Sigmoid colon (tissue), 7 donors: ENCODE measurements around the gene METTL22. TPM values are rescaled to one million over a fixed set of nuclear protein-coding genes. Genes with fewer than 3 reads are reported as not detected.

Source experiments
- DNase-seq: peaks from one replicate; pipeline ENCODE4 v3.0.0-alpha.2; 2019
- H3K27ac ChIP-seq, 4 donors: fragments of 200-600 bp; sonication (generic); one replicate each; pipeline ENCODE4 v1.5.1; 2016 to 2019; ENCODE audit warnings: mild to moderate bottlenecking in 1 of 4
- H3K27me3 ChIP-seq, 3 donors: fragments of 200-600 bp; sonication (generic); one replicate each; pipeline ENCODE4 v1.5.1; 2019; ENCODE audit warnings: mild to moderate bottlenecking in 1 of 3
- H3K36me3 ChIP-seq, 4 donors: fragments of 200-600 bp; sonication (generic); one replicate each; pipeline ENCODE4 v1.5.1; 2016 to 2019
- H3K4me1 ChIP-seq, 4 donors: fragments of 200-600 bp; sonication (generic); one replicate each; pipeline ENCODE4 v1.5.1; 2017 to 2019
- H3K4me3 ChIP-seq, 4 donors: fragments of 200-600 bp; sonication (generic); one replicate each; pipeline ENCODE4 v1.5.1; 2017 to 2019; ENCODE audit warnings: mild to moderate bottlenecking in 2 of 4, moderate library complexity in 1 of 4
- H3K9me3 ChIP-seq, 4 donors: fragments of 200-600 bp in 3 of 4; sonication (generic) in 3 of 4; one replicate each; pipeline versions ENCODE4 v1.5.1 to v1.6.1; 2013 to 2019
- EP300 ChIP-seq, 4 donors: sonication (generic); formaldehyde crosslinking; IDR thresholded peaks; one replicate each; pipeline ENCODE4 v1.6.1; 2017; ENCODE audit warnings: antibody characterized with exemption in 4 of 4
- POLR2A ChIP-seq, 2 donors: fragments of 450-650 bp; IDR thresholded peaks; one replicate each; pipeline ENCODE4 v1.6.1; 2016; ENCODE audit warnings: antibody characterized with exemption in 2 of 2, mild to moderate bottlenecking in 2 of 2, moderate library complexity in 2 of 2
- POLR2AphosphoS5 ChIP-seq, 4 donors: sonication (generic); formaldehyde crosslinking; IDR thresholded peaks; one replicate each; pipeline ENCODE4 v1.6.1; 2017; ENCODE audit warnings: antibody characterized with exemption in 4 of 4
- WGBS, 2 donors: extraction: QIAGEN DNeasy Blood & Tissue Kit; methylation state at CpG; one replicate each; pipeline ENCODE4 v1.1.7; 2013; 5-methylcytosine and 5-hydroxymethylcytosine counted together
- intact Hi-C: fragments of 100-400 bp; cut with DNase I; formaldehyde crosslinking; loops from one replicate; pipeline ENCODE4 v1.15.1; 2023
- polyA plus RNA-seq, 3 donors: library from polyadenylated mRNA; stranded (reverse); fragments of 200-250 nt; gene quantifications; one replicate each; pipeline ENCODE4 v1.2.3, GENCODE V29; 2013
- total RNA-seq, 4 donors: library from RNA; depleted of rRNA; stranded (reverse); fragments of >200 nt; gene quantifications; one replicate each; pipeline ENCODE4 v1.1.0, GENCODE V29; 2016
- TF ChIP-seq, protein P1 (sequence below), 4 experiments: fragments of 450-650 bp in 3 of 4; fragments of 200-600 bp in 1 of 4; IDR thresholded peaks; one replicate each; pipeline ENCODE4 v1.5.1; 2016 to 2019; ENCODE audit warnings: antibody characterized with exemption in 4 of 4, mild to moderate bottlenecking in 3 of 4, moderate library complexity in 2 of 4
- donor health status: healthy with polysubstance abuse.
- donor health status: Bipolar disorder and iron deficiency.
- donor health status: healthy.

Gene METTL22
- total and polyA plus RNA-seq, 7 donors, result 8.6 to 55.1 (median 25.3) TPM

DNA sequence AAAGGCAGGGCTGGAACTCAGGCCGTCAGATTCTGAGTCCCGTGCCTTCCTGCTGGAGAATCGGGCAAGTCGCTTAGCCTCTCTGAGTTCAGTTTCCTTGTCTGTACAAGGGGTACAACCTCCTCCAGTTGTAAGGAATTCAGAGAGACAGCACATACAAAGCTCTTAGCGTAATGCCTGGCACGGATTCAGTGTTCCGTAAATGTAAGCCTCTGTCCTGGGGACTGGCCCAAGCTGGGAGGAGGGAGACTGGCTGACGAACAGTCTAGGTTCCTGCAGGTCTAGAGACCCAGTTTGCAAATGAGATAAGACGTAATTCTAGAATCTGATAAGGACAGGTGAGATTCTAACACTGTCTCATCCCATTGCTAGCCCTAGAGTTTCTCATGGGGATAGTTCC lies 9.9 kb downstream of the METTL22 start:
- Histone ChIP-seq H3K36me3 (peaks cover 31 to 98% (median 61%) of the 10 kb centered on the region in 4 donors), H3K27ac (no peak overlapping the region)
- TF ChIP-seq, protein P1, sequence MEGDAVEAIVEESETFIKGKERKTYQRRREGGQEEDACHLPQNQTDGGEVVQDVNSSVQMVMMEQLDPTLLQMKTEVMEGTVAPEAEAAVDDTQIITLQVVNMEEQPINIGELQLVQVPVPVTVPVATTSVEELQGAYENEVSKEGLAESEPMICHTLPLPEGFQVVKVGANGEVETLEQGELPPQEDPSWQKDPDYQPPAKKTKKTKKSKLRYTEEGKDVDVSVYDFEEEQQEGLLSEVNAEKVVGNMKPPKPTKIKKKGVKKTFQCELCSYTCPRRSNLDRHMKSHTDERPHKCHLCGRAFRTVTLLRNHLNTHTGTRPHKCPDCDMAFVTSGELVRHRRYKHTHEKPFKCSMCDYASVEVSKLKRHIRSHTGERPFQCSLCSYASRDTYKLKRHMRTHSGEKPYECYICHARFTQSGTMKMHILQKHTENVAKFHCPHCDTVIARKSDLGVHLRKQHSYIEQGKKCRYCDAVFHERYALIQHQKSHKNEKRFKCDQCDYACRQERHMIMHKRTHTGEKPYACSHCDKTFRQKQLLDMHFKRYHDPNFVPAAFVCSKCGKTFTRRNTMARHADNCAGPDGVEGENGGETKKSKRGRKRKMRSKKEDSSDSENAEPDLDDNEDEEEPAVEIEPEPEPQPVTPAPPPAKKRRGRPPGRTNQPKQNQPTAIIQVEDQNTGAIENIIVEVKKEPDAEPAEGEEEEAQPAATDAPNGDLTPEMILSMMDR (IDR thresholded peaks at IDR 0.05), result no peak
- TF ChIP-seq POLR2AphosphoS5 (IDR thresholded peaks at IDR 0.05), result no peak
- TF ChIP-seq EP300 (IDR thresholded peaks at IDR 0.05), result no peak
- TF ChIP-seq POLR2A (IDR thresholded peaks at IDR 0.05), result no peak

DNA sequence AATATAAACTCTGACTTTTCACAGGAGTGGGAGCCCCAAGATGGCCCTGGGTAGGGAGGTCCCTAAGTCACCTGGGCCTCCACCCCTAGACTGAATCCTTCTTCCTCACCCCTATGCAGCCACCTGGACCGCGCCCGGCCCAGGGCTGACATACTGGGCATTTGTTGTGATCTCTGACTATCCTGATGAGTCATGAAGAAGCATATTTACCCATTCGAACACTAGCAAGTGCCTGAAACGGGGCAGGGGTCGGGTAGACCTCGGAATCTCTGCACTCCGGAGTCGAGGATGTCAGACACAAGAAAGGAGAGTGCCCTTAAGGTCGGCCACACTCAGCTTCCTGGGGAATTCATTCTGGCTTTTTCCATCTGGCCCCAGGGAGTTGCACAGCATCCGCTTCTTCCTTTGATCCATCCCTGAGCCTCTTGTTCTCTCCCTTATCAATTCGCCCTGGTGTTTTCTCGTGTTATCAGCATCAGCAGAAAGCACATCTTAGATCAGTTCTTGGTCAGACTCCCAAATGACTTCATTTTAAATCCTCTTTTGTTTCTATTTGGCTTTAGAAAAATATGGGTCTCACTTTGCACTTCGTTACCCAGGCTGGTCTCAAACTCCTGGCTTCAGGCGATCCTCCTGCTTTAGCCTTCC lies 10.4 kb downstream of the METTL22 start:
- no peaks in the 10 kb centered on the region for H3K9me3 ChIP-seq
- H3K27ac ChIP-seq, result peak overlapping the region in 2 of 4 donors; percentile 16 to 20
- H3K36me3 ChIP-seq, result peaks cover 30 to 98% (median 60%) of the 10 kb centered on the region in 4 donors
- H3K4me3 ChIP-seq, result no peak overlapping the region
- H3K4me1 ChIP-seq, result no peaks in the 10 kb centered on the region
- no peaks in the 10 kb centered on the region for H3K27me3 ChIP-seq
- intact Hi-C loops, result no loop called here
- no peak for DNase-seq
- 67 to 74% methylated on average over 15 of the region's 15 CpGs for WGBS, 2 donors
- TF ChIP-seq, protein P1 (IDR thresholded peaks at IDR 0.05), result no peak

More for the DNA sequence above, 9.9 kb downstream of the METTL22 start:
- WGBS, 2 donors, result 89 to 93% methylated on average over 9 of the region's 9 CpGs
- DNase-seq, result no peak
- H3K27me3 ChIP-seq, result no peaks in the 10 kb centered on the region
- intact Hi-C loops, result no loop called here
- no peaks in the 10 kb centered on the region for H3K4me1 ChIP-seq
- no peak overlapping the region for H3K4me3 ChIP-seq
- no peaks in the 10 kb centered on the region for H3K9me3 ChIP-seq

DNA sequence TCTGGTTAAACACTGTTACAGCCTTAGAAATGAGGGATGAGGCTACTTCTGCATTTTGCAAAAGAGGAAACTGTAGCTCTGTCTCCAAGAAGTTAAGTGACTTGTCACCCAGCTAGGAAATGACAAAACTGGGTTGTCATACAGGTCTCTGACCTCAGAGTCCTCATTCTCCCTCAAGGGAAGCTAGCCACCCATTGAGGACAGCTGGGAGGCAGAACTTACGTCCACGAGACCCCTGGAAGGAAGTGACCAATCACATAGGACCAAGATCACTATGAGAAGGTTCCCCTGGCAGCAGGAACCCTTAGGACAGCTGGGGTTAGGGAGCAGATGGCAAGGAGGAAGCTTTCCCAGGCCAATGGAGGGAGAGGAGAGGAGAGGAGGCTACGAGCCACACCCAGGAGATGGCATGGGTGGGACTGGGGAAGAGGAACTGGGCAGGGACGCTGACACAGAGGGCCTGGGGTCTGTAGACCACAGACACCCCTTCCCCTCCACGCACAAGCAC lies 11.2 kb downstream of the METTL22 start:
- Histone ChIP-seq H3K27ac (peak overlapping the region; percentile 7 to 55 (median 40)), H3K36me3 (peaks cover 23 to 98% (median 59%) of the 10 kb centered on the region in 4 donors)
- peak; percentile 70 for DNase-seq

DNA sequence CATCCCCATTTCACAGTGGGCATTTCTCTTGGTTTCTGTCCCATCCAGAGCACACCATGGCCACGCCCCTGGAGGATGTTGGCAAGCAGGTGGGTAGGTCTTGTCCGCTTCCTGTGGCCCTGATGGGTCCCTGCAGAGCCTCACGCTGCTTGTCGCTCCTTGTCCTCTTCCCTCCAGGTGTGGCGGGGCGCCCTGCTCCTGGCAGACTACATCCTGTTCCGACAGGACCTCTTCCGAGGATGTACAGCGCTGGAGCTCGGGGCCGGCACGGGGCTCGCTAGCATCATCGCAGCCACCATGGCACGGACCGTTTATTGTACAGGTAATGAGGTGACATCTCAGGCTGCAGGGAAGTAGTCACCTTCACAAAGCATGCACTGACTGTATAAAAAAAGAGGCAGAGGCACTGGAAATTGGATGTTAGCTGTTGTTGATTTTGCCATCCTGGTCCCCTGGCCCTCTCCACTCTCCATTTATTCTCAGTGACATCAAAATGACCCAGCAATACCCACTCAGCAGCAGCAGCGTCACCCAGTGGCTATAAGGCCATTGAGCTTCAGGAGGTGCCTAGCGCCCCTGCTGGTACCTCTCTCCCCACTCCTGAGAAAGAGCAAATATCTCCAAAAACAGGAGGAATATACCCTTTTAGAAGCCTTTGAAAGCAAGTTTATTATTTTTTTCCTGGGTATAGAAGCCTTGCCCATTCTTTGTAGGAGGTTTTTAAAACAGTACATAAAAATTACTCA lies 13.7 kb downstream of the METTL22 start:
- Histone ChIP-seq H3K27me3 (no peaks in the 10 kb centered on the region), H3K4me1 (no peaks in the 10 kb centered on the region), H3K27ac (no peak overlapping the region), H3K36me3 (peaks cover 16 to 98% (median 52%) of the 10 kb centered on the region in 4 donors), H3K9me3 (no peaks in the 10 kb centered on the region), H3K4me3 (no peak overlapping the region)
- 83 to 84% methylated on average over 18 of the region's 18 CpGs for WGBS, 2 donors
- DNase-seq, result peak; percentile 56
- intact Hi-C loops, result no loop called here
- TF ChIP-seq EP300 (IDR thresholded peaks at IDR 0.05) (no peak), POLR2AphosphoS5 (IDR thresholded peaks at IDR 0.05) (no peak), POLR2A (IDR thresholded peaks at IDR 0.05) (no peak)
- TF ChIP-seq, protein P1 (IDR thresholded peaks at IDR 0.05), result no peak

More for the DNA sequence above, 11.2 kb downstream of the METTL22 start:
- Histone ChIP-seq H3K27me3 (no peaks in the 10 kb centered on the region), H3K4me3 (no peak overlapping the region), H3K4me1 (no peaks in the 10 kb centered on the region), H3K9me3 (no peaks in the 10 kb centered on the region)
- intact Hi-C loops, result no loop called here
- WGBS, 2 donors, result 70 to 75% methylated on average over 5 of the region's 5 CpGs
- TF ChIP-seq, protein P1 (IDR thresholded peaks at IDR 0.05), result no peak
- TF ChIP-seq EP300 (IDR thresholded peaks at IDR 0.05), result no peak
- no peak for TF ChIP-seq POLR2AphosphoS5 (IDR thresholded peaks at IDR 0.05)
- TF ChIP-seq POLR2A (IDR thresholded peaks at IDR 0.05), result no peak
